ENCODE measurements around the gene C2CD2L.

GRCh38 chr11:119065369-119065768 is 41.8 kb upstream of the C2CD2L start:
- TF ChIP-seq POLR2A (IDR thresholded peaks at IDR 0.05; ENCODE audit: low read length) (no peak), GATA1 (IDR thresholded peaks at IDR 0.05; ENCODE audit: low read depth, low read length) (no peak)

Data from erythroblast (primary cell).